Spinal cord (tissue), 10 donors: Measurements from ENCODE around the gene TMEM179. TPM values are rescaled to one million over a fixed set of nuclear protein-coding genes. Genes with fewer than 3 reads are reported as not detected.

Experiments
- DNase-seq, 6 donors: peaks; one replicate each; pipeline versions ENCODE4 v3.0.0 to v3.0.0-alpha.2; 2013 to 2015; ENCODE audit warnings: low spot score in 6 of 6, low read depth in 4 of 6
- H3K27ac ChIP-seq: one replicate; pipeline ENCODE4 v1.5.1; 2013; ENCODE audit warnings: low read depth, low read length, control low read depth
- H3K27me3 ChIP-seq: one replicate; pipeline ENCODE4 v1.6.1; 2013; ENCODE audit warnings: low read length; ENCODE audit not compliant: control insufficient read depth, insufficient read depth
- H3K36me3 ChIP-seq: one replicate; pipeline ENCODE4 v1.6.1; 2013; ENCODE audit warnings: low read length; ENCODE audit not compliant: control insufficient read depth, insufficient read depth
- H3K4me1 ChIP-seq: one replicate; pipeline ENCODE4 v1.6.1; 2013; ENCODE audit warnings: low read length; ENCODE audit not compliant: control insufficient read depth, insufficient read depth
- H3K4me3 ChIP-seq: one replicate; pipeline ENCODE4 v1.5.1; 2013; ENCODE audit warnings: low read depth, low read length, control low read depth
- H3K9me3 ChIP-seq: one replicate; pipeline ENCODE4 v1.6.1; 2013; ENCODE audit warnings: low read length; ENCODE audit not compliant: control insufficient read depth, insufficient read depth
- WGBS: methylation state at CpG from one replicate; pipeline ENCODE4 v1.1.5; 2013; ENCODE audit warnings: missing lambda C conversion rate; ENCODE audit not compliant: insufficient coverage; 5-methylcytosine and 5-hydroxymethylcytosine counted together
- polyA plus RNA-seq, 2 donors: library from polyadenylated mRNA; unstranded; fragments of 120-200 nt; gene quantifications; one replicate each; pipeline ENCODE4 v1.2.1, GENCODE V29; 2013; ENCODE audit not compliant: insufficient read length in 2 of 2
- total RNA-seq, 2 donors: library from RNA; depleted of rRNA in 1 of 2; stranded (reverse); fragments of 120-200 nt in 1 of 2; fragments of >200 nt in 1 of 2; gene quantifications; one replicate each; pipeline versions ENCODE4 v1.2.3 to v1.2.4, GENCODE V29; 2013 to 2014
- donor health status: healthy.

Gene TMEM179
- total and polyA plus RNA-seq, 4 donors: 9.4 to 65.5 (median 39.0) TPM

DNA sequence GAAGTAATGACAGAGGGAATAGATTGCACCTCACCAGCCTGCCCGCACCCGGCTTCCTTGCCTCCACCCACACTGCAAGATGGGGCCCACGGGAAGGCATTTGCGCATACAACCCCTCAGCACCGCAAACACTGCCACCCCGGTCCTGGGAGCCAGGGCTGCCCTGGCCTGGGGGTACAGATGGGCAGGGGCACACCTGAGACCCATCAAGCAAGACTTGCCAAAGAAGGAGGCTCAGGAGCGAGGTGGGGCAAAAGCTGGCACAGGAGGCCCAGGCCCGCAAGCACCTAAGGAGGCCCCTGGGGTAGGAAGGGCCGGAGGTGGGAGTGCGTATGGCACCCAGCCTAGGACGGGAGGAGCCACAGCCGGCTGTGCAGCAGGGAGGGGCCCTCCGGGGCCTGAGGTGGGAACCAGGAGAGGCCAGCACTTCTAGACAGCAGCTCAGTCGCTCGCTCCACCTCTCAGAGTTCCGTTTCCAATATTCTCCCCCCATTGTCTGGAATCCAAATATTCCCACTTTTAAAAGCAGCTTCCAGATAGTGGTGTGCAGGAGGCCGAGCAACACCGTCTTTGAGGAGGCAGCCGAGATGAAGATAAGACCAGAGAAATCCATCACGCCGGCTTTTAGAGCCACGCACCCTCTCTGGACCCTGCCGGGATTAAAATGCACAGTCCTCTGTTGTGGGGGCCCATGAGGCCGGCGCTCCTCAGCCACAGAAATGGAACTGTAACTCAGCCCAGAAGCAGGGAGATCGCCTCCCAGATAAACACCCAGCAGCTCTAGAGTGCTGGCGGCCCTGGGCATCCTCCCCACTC is 37.2 kb downstream of the TMEM179 start:
- Histone ChIP-seq H3K4me1 (peaks cover 41% of the 10 kb centered on the region), H3K4me3 (no peak overlapping the region), H3K27me3 (peaks cover 15% of the 10 kb centered on the region)

DNA sequence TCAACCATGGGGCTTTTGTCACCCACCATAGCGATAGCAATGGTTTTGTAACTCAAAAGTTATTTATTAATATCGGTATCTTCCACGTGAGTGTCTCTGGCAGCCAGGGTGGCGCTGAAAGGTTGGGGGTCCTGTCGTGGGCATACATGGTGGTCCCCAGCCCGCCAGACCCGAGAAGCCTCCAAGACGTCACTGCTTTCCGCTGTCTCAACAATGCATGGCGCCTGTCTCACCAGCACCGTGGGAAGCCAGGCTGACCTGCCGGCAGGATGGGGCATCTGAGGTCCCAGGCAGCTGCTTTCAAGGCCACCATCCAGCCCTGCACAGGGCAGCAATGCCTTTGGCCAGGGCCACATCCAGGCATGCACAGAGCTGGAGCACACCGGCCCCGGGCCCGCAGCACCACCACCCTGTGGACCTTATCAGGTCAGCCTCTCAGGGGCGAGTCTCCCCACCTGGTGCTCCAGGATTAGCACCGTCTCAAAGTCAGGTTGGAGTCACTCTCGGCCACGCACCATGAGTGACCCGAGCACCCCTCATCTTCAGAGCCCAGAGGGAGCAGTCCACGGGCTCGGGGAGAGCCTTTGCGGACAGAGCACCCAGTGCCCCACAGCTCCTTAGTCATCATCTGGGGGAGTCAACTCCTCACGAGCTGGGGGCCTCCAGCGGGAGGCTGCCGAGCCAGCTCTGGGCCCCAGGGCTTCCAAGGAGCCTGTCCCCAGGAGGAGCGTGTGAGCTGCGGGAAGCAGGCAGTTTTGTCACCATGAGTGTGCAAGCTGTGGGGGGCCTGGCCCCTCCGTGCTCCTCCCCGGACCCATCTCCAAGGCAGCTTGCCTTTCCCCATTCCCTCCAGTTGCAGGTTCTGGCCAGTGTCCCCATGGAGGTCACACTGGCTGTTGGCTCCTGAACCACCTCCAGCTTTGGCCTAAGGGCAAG is 39.6 kb downstream of the TMEM179 start:
- 75% methylated on average over 30 of the region's 30 CpGs for WGBS
- H3K27me3 ChIP-seq: peaks cover 15% of the 10 kb centered on the region
- peaks cover 3% of the 10 kb centered on the region for H3K36me3 ChIP-seq
- DNase-seq: no peak
- H3K4me1 ChIP-seq: peaks cover 32% of the 10 kb centered on the region
- no peaks in the 10 kb centered on the region for H3K9me3 ChIP-seq
- no peak overlapping the region for H3K27ac ChIP-seq
- H3K4me3 ChIP-seq: no peak overlapping the region

More for the DNA sequence above, 37.2 kb downstream of the TMEM179 start:
- no peak overlapping the region for H3K27ac ChIP-seq
- peaks cover 3% of the 10 kb centered on the region for H3K36me3 ChIP-seq
- no peaks in the 10 kb centered on the region for H3K9me3 ChIP-seq
- DNase-seq: no peak
- WGBS: 80% methylated on average over 22 of the region's 27 CpGs

DNA sequence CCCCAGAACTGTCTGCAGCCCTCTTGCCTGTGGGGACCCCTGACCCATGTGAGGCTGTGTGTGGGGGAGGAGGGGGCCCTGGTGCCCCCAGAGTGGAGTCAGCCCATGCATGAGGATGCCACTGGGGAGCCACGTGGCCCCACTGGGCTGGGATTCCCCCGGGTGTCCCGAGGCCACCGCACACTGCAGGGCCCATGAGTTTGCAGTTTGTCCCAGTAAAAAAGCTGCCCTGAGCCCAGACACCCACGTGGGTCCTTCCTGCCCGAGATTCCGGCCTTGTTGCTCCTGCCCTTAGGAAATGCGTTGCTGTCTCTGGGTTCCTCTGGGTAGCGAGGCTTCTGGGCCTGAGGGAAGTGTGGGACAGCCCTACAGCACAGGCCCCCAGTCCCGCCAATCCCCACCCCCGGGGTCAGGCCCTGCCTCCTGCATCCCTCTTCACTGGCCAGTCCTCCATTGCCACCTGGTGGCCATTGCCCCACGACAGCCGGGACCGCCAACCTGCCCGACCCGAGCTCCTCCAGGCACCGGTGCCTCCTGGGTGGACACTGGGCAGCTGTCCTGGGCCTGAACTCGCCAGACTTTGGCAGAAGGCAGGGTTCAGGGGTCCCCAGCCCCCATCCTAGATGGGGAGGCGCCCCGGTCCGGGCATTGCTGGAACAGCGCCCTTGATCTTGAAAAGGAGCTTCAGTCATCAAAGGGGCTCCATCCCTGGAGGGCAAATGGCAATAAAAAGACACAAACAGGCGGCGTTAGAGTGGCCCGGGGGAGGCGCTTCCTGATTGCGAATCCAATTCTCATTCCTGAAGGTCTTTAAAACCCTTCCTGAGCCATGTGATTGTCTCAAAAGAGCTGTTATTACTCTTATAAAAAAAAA is 40.6 kb downstream of the TMEM179 start:
- H3K9me3 ChIP-seq: no peaks in the 10 kb centered on the region
- DNase-seq: peak in 3 of 6 donors; percentile 49 to 88 (median 82)
- no peak overlapping the region for H3K4me3 ChIP-seq
- peaks cover 3% of the 10 kb centered on the region for H3K36me3 ChIP-seq
- H3K27me3 ChIP-seq: peaks cover 15% of the 10 kb centered on the region
- no peak overlapping the region for H3K27ac ChIP-seq
- 5% methylated on average over 22 of the region's 27 CpGs for WGBS
- H3K4me1 ChIP-seq: peaks cover 34% of the 10 kb centered on the region

DNA sequence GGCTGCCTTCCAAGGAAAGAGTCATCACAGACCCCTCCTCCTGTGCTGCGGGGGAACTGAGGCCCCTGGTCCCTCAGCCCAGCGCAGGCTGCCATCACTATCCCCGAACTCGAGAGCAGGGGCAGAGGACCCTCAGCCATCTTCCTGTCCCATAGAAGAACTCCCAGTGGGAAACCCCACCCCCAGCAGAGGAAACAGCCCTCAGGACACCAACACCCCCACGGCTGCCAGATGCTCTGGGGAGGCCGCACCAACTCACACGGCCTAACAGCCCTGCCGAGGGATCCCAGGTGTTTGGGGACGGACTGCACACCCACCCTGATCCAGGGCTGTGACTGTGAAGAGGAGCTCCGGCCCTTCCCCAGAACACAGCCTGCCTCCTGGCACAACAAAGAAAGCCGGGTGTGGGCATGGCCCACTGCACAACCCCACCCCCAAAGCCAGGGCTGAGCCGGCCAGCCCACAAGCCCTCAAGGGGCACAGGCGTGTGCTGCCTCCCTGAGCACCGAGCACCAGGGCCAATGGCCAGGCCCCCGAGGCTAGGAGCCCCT is 41.3 kb downstream of the TMEM179 start:
- Histone ChIP-seq H3K4me3 (no peak overlapping the region), H3K9me3 (no peaks in the 10 kb centered on the region), H3K27me3 (peaks cover 15% of the 10 kb centered on the region), H3K36me3 (peaks cover 3% of the 10 kb centered on the region), H3K4me1 (peaks cover 37% of the 10 kb centered on the region), H3K27ac (no peak overlapping the region)
- no peak for DNase-seq
- 57% methylated on average over 13 of the region's 15 CpGs for WGBS

DNA sequence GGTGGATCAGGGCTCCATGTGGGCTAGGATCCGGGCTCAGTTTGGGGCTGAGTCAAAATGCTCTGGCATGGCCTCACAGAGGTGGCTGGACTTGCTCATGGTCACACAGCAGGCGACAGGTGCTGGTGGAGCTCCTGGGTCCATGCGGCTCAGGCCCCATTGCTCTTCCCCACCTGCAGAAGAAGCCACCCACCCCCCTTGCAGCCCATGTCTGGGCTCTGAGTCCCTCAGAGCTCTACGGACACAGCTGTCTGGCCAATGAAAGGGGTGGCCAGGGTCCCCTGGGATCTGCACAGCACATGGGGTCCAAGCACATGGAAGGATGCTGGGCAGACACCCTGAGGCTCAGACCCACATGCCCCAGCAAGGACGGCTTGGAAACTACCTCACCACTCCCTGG is 42.0 kb downstream of the TMEM179 start:
- Histone ChIP-seq H3K4me1 (peaks cover 41% of the 10 kb centered on the region), H3K27ac (no peak overlapping the region), H3K4me3 (no peak overlapping the region), H3K27me3 (peaks cover 15% of the 10 kb centered on the region), H3K36me3 (peaks cover 3% of the 10 kb centered on the region), H3K9me3 (no peaks in the 10 kb centered on the region)
- DNase-seq: no peak
- WGBS: 90% methylated on average over 4 of the region's 5 CpGs

DNA sequence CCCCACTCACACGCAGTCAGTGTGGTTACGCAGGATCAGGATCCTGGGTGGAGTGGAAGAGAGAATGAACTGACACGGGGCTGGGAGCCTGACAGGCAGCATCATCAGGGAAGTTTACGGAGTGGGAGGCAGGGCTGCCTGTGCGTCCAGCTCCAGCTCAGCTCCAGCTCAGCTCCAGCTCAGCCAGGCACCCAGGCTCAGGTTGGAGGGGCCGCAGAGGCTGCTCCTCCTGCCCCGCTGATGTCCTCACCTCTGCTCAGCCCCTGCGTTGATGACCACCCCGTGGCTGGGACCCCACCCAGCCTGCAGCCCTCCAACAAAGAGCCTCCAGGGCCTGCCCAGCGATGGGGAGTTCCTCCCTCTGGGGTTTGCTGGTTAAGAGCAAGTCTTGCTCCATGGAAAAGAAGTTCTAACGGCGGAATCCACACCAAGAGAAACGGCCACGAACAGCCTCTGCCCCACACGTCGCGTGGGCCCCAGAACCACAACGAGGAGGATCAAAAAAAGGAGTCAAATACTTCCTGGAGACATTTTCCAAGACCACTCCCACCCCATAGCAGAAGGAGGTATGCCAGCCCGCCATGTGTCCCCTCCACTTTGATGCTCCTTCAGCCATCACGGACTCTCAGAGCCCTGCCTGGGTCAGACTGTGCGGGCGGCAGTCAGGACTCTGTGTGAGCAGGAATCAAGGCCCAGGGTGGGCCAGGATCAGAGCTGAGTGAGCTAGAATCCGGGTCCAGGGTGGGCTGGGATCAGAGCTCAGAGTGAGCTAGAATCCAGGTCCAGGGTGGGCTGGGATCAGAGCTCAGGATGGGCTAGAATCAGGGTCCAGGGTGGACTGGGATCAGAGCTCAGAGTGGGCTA is 42.7 kb downstream of the TMEM179 start:
- Histone ChIP-seq H3K4me1 (peaks cover 41% of the 10 kb centered on the region), H3K27me3 (peaks cover 13% of the 10 kb centered on the region), H3K4me3 (no peak overlapping the region), H3K27ac (no peak overlapping the region), H3K9me3 (no peaks in the 10 kb centered on the region), H3K36me3 (peaks cover 3% of the 10 kb centered on the region)
- WGBS: 85% methylated on average over 21 of the region's 23 CpGs
- no peak for DNase-seq

DNA sequence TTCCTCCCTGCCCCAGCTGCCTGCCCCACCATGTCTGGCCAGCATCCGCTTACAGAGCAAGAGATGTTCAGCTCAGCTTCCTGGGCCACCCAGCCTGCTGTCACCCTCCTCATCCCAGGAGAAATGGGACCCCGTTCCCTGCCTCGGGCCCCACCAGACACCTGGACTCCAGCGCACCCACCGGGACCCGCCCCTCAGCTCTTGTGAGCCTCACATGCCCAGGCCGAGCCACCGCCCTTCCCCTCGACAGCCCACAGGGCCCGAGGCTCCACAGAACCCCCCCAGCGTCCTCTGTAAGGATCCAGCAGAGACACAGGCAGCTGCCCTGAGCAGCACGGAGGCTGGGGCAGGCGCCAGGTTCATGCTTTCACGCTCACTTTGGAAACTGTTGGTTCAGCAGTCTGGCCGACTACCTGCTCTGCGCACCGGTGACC is 43.4 kb downstream of the TMEM179 start:
- Histone ChIP-seq H3K9me3 (no peaks in the 10 kb centered on the region), H3K27ac (no peak overlapping the region), H3K4me1 (peaks cover 45% of the 10 kb centered on the region), H3K27me3 (peaks cover 13% of the 10 kb centered on the region), H3K36me3 (peaks cover 3% of the 10 kb centered on the region), H3K4me3 (no peak overlapping the region)
- no peak for DNase-seq
- 75% methylated on average over 13 of the region's 17 CpGs for WGBS

DNA sequence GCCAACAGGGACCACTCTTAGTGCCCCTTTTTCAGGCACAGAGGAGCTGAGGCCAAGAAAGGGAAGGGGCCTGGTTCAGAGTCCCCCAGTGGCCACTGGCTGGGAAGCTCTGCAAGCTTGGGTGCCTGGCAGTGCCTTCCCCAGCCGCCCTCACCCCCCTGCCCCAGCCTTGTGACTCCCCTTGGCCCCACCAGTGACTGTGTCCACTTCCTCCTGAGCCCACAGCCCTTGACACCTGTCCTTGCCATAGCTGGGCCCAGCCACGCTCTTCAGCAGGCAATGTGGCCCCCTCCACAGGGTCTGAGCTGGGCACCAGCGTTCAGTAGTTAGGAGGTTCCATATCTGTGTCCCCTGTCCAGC is 44.0 kb downstream of the TMEM179 start:
- Histone ChIP-seq H3K27ac (no peak overlapping the region), H3K4me3 (no peak overlapping the region), H3K36me3 (peaks cover 3% of the 10 kb centered on the region), H3K4me1 (peaks cover 50% of the 10 kb centered on the region), H3K27me3 (peaks cover 14% of the 10 kb centered on the region), H3K9me3 (no peaks in the 10 kb centered on the region)
- WGBS: 96% methylated on average over 3 of the region's 3 CpGs
- DNase-seq: no peak
